A549 (cell line): ENCODE results near the gene MFSD2A. TPM values are rescaled to one million over a fixed set of nuclear protein-coding genes. Genes with fewer than 3 reads are reported as not detected.

Experiments
- ATAC-seq, 2 experiments: fragments of 200-7000 bp in 1 of 2; fragments of >200 bp in 1 of 2; cut with Nextera tagmentation in 1 of 2; cut with Tn5 transposase in 1 of 2; 3 replicates each; pipeline versions ENCODE4 v1.8.0 to v1.9.1; 2018 to 2020; ENCODE audit warnings: mild to moderate bottlenecking in 1 of 2, moderate library complexity in 1 of 2
- CTCF ChIA-PET: fragments of 300-600 bp; sonication (Branson Sonifier 250); formaldehyde crosslinking; extraction: SDS; loops from one replicate; lab custom pipeline; 2021; ENCODE audit warnings: antibody characterized with exemption, inconsistent platforms; lab: Yijun Ruan, JAX
- POLR2A ChIA-PET: fragments of 350-600 bp; formaldehyde crosslinking; extraction: SDS; loops from one replicate; lab custom pipeline; 2021; ENCODE audit warnings: antibody characterized with exemption, inconsistent platforms; lab: Yijun Ruan, JAX
- DNase-seq, 2 experiments: peaks; one replicate each; pipeline versions ENCODE4 v3.0.0 to v3.0.0-alpha.2; 2011 to 2016; ENCODE audit warnings: low read depth in 1 of 2, low spot score in 1 of 2
- FAIRE-seq: peaks from 2 replicates; lab custom pipeline; 2011; peaks lifted over from hg19 to GRCh38; lab: Jason Lieb, UNC
- H3K27ac ChIP-seq, 2 experiments: fragments of >200 bp; sonication (Bioruptor Twin); formaldehyde crosslinking; 3 replicates each; pipeline ENCODE4 v1.5.1; 2016 to 2017
- H3K4me1 ChIP-seq: fragments of >200 bp; sonication (Bioruptor Twin); formaldehyde crosslinking; 3 replicates; pipeline ENCODE4 v1.6.1; 2016
- H3K4me2 ChIP-seq: fragments of >200 bp; sonication (Bioruptor Twin); formaldehyde crosslinking; 3 replicates; pipeline ENCODE4 v1.6.1; 2016
- H3K4me3 ChIP-seq: fragments of >200 bp; sonication (Bioruptor Twin); formaldehyde crosslinking; 3 replicates; pipeline ENCODE4 v1.5.1; 2016
- H3K9me3 ChIP-seq: fragments of >200 bp; sonication (Bioruptor Twin); formaldehyde crosslinking; 3 replicates; pipeline ENCODE4 v1.6.1; 2016
- CBX8 ChIP-seq: fragments of 200-600 bp; sonication (generic); IDR thresholded peaks from 2 replicates; pipeline ENCODE4 v1.6.1; 2016
- CEBPB ChIP-seq, 2 experiments: fragments of >200 bp in 1 of 2; sonication (Bioruptor Twin) in 1 of 2; formaldehyde crosslinking in 1 of 2; IDR thresholded peaks; 2 replicates each; pipeline ENCODE4 v1.6.1; 2012 to 2016
- ESRRA ChIP-seq: fragments of 150-350 bp; IDR thresholded peaks from 2 replicates; pipeline ENCODE4 v1.6.1; 2014; ENCODE audit warnings: mild to moderate bottlenecking, low read length, borderline replicate concordance
- HEYL ChIP-seq: fragments of 250-450 bp; sonication (Bioruptor Pico); IDR thresholded peaks from 2 replicates; pipeline ENCODE4 v1.8.0; 2021; ENCODE audit warnings: mild to moderate bottlenecking, moderate library complexity
- HOXB5 ChIP-seq: fragments of 250-450 bp; sonication (Bioruptor Pico); IDR thresholded peaks from 2 replicates; pipeline ENCODE4 v1.5.0; 2020; ENCODE audit warnings: mild to moderate bottlenecking, moderate library complexity
- KDM1A ChIP-seq: fragments of 200-600 bp; sonication (generic); IDR thresholded peaks from 2 replicates; pipeline ENCODE4 v1.6.1; 2016; ENCODE audit warnings: low read depth, mild to moderate bottlenecking
- MYC ChIP-seq: IDR thresholded peaks from 2 replicates; pipeline ENCODE4 v1.6.1; 2012; ENCODE audit warnings: mild to moderate bottlenecking, inconsistent platforms, low read length, improper control_type of control experiment, borderline replicate concordance
- RAD21 ChIP-seq, 2 experiments: fragments of >200 bp in 1 of 2; sonication (Bioruptor Twin) in 1 of 2; formaldehyde crosslinking in 1 of 2; IDR thresholded peaks in 1 of 2; conservative IDR thresholded peaks in 1 of 2; 2 replicates in 1 of 2; 3 replicates in 1 of 2; pipeline ENCODE4 v1.6.1; 2012 to 2018; ENCODE audit warnings: inconsistent platforms in 1 of 2
- RARB ChIP-seq: fragments of 250-450 bp; sonication (Bioruptor Pico); IDR thresholded peaks from 2 replicates; pipeline ENCODE4 v1.8.0; 2021; ENCODE audit warnings: mild to moderate bottlenecking, moderate library complexity
- RFX5 ChIP-seq: fragments of 450-650 bp; IDR thresholded peaks from 2 replicates; pipeline ENCODE4 v1.7.1; 2014; ENCODE audit warnings: antibody characterized with exemption, mild to moderate bottlenecking, moderate library complexity
- RNF2 ChIP-seq: fragments of 200-600 bp; sonication (generic); IDR thresholded peaks from 2 replicates; pipeline ENCODE4 v1.6.1; 2016; ENCODE audit warnings: low read depth, mild to moderate bottlenecking, antibody characterized with exemption, moderate library complexity, borderline replicate concordance
- TFCP2L1 ChIP-seq: fragments of 250-450 bp; sonication (Bioruptor Pico); IDR thresholded peaks from 2 replicates; pipeline ENCODE4 v1.5.0; 2021; ENCODE audit warnings: mild to moderate bottlenecking
- ZNF302 ChIP-seq: fragments of 250-450 bp; sonication (Bioruptor Pico); IDR thresholded peaks from 2 replicates; pipeline ENCODE4 v1.9.0; 2021; ENCODE audit warnings: inconsistent platforms, mild to moderate bottlenecking, moderate library complexity
- WGBS: methylation state at CpG from one replicate; pipeline ENCODE4 v1.1.6; 2017; ENCODE audit errors: missing lambda C conversion rate; 5-methylcytosine and 5-hydroxymethylcytosine counted together
- polyA plus RNA-seq, 4 experiments: library from polyadenylated mRNA; depleted of rRNA in 3 of 4; stranded (reverse); fragments of >200 nt; fragmentation: RNase III in 1 of 4; extraction: RNeasy Plus Mini Kit Qiagen cat#74134 plus additional on column Dnase treatment in 1 of 4; gene quantifications; 2 replicates in 3 of 4; 3 replicates in 1 of 4; pipeline ENCODE4 v1.2.3, GENCODE V29; 2011 to 2017
- TF ChIP-seq, protein P1 (sequence below): fragments of >200 bp; sonication (Bioruptor Twin); formaldehyde crosslinking; IDR thresholded peaks from 3 replicates; pipeline ENCODE4 v1.6.1; 2016
- TF ChIP-seq, protein P2 (sequence below): fragments of 450-650 bp; IDR thresholded peaks from 2 replicates; pipeline ENCODE4 v1.6.1; 2014; ENCODE audit warnings: antibody characterized with exemption
- TF ChIP-seq, protein P3 (sequence below): fragments of >200 bp; sonication (Bioruptor Twin); formaldehyde crosslinking; IDR thresholded peaks from 3 replicates; pipeline ENCODE4 v1.5.1; 2016
- TF ChIP-seq, protein P4 (sequence below): fragments of 150-350 bp; IDR thresholded peaks from 2 replicates; pipeline ENCODE4 v1.6.1; 2014; ENCODE audit warnings: low read depth, mild to moderate bottlenecking, low read length
- TF ChIP-seq, protein P5 (sequence below): fragments of 250-450 bp; sonication (Bioruptor Pico); IDR thresholded peaks from 2 replicates; pipeline ENCODE4 v1.5.0; 2020; ENCODE audit warnings: low read depth, mild to moderate bottlenecking, moderate library complexity
- TF ChIP-seq, protein P6 (sequence below): fragments of >200 bp; sonication (Bioruptor Twin); formaldehyde crosslinking; IDR thresholded peaks from 2 replicates; pipeline ENCODE4 v1.6.1; 2016

The MFSD2A gene
- polyA plus RNA-seq, 2 of the 4 experiments (the other 2 are of a cell fraction), result 3.0 to 3.1 TPM

DNA sequence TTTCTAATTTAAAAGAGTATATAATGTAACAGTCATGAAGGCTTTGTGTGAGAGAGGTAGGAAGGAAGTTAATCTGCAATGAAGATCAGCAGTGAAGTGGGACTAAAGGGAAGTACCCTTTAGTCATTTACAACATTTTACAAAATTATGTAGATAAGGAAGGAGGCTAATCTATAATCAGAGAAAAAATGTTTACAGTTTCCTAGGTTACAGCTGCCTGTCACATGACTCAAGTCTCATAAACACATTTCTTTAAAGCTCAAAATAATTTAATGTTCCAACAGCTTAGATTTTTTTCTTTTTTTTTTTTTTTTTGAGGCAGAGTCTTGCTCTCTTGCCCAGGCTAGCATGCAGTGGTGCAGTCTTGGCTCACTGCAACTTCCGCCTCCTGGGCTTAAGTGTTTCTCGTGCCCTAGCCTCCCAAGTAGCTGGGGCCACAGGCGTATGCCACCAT is 59.3 kb downstream of the MFSD2A start:
- TF ChIP-seq, protein P1, sequence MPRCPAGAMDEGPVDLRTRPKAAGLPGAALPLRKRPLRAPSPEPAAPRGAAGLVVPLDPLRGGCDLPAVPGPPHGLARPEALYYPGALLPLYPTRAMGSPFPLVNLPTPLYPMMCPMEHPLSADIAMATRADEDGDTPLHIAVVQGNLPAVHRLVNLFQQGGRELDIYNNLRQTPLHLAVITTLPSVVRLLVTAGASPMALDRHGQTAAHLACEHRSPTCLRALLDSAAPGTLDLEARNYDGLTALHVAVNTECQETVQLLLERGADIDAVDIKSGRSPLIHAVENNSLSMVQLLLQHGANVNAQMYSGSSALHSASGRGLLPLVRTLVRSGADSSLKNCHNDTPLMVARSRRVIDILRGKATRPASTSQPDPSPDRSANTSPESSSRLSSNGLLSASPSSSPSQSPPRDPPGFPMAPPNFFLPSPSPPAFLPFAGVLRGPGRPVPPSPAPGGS, result no peak
- TF ChIP-seq, protein P2, sequence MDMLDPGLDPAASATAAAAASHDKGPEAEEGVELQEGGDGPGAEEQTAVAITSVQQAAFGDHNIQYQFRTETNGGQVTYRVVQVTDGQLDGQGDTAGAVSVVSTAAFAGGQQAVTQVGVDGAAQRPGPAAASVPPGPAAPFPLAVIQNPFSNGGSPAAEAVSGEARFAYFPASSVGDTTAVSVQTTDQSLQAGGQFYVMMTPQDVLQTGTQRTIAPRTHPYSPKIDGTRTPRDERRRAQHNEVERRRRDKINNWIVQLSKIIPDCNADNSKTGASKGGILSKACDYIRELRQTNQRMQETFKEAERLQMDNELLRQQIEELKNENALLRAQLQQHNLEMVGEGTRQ, result no peak
- TF ChIP-seq CBX8, result no peak
- TF ChIP-seq CEBPB (IDR thresholded peaks at IDR 0.05), result no peak
- no peak for TF ChIP-seq MYC
- TF ChIP-seq, protein P3, sequence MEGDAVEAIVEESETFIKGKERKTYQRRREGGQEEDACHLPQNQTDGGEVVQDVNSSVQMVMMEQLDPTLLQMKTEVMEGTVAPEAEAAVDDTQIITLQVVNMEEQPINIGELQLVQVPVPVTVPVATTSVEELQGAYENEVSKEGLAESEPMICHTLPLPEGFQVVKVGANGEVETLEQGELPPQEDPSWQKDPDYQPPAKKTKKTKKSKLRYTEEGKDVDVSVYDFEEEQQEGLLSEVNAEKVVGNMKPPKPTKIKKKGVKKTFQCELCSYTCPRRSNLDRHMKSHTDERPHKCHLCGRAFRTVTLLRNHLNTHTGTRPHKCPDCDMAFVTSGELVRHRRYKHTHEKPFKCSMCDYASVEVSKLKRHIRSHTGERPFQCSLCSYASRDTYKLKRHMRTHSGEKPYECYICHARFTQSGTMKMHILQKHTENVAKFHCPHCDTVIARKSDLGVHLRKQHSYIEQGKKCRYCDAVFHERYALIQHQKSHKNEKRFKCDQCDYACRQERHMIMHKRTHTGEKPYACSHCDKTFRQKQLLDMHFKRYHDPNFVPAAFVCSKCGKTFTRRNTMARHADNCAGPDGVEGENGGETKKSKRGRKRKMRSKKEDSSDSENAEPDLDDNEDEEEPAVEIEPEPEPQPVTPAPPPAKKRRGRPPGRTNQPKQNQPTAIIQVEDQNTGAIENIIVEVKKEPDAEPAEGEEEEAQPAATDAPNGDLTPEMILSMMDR, result no peak
- TF ChIP-seq HOXB5 (CRISPR knock-in tag), result no peak
- TF ChIP-seq KDM1A, result no peak
- TF ChIP-seq TFCP2L1 (CRISPR knock-in tag), result no peak
- TF ChIP-seq, protein P4, sequence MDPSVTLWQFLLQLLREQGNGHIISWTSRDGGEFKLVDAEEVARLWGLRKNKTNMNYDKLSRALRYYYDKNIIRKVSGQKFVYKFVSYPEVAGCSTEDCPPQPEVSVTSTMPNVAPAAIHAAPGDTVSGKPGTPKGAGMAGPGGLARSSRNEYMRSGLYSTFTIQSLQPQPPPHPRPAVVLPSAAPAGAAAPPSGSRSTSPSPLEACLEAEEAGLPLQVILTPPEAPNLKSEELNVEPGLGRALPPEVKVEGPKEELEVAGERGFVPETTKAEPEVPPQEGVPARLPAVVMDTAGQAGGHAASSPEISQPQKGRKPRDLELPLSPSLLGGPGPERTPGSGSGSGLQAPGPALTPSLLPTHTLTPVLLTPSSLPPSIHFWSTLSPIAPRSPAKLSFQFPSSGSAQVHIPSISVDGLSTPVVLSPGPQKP, result no peak
- no peak for TF ChIP-seq RARB (CRISPR knock-in tag)
- TF ChIP-seq ESRRA, result no peak
- TF ChIP-seq ZNF302 (CRISPR knock-in tag), result no peak
- no peak for TF ChIP-seq RAD21 (conservative IDR thresholded peaks at IDR 0.05 in 1 of 2, IDR thresholded peaks at IDR 0.05 in 1 of 2)
- TF ChIP-seq RNF2, result no peak
- TF ChIP-seq, protein P5, sequence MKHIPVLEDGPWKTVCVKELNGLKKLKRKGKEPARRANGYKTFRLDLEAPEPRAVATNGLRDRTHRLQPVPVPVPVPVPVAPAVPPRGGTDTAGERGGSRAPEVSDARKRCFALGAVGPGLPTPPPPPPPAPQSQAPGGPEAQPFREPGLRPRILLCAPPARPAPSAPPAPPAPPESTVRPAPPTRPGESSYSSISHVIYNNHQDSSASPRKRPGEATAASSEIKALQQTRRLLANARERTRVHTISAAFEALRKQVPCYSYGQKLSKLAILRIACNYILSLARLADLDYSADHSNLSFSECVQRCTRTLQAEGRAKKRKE (CRISPR knock-in tag), result no peak
- no peak for TF ChIP-seq RFX5
- TF ChIP-seq, protein P6, sequence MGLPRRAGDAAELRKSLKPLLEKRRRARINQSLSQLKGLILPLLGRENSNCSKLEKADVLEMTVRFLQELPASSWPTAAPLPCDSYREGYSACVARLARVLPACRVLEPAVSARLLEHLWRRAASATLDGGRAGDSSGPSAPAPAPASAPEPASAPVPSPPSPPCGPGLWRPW, result no peak
- no peak for TF ChIP-seq HEYL (CRISPR knock-in tag)
- no peak for FAIRE-seq
- H3K9me3 ChIP-seq, result no peaks in the 10 kb centered on the region
- no peak overlapping the region for H3K4me2 ChIP-seq
- DNase-seq, result no peak
- 0 out of 3 replicates have a peak, but pooled peaks cover 7% of the 10 kb centered on the region for H3K4me1 ChIP-seq
- WGBS, result 91% methylated on average over 3 of the region's 3 CpGs
- no peak overlapping the region for H3K27ac ChIP-seq
- no peak overlapping the region for H3K4me3 ChIP-seq
- ChIA-PET CTCF (interaction anchor here (0.6 to 1.6 kb wide), 7 partner anchors 18 to 112 kb away, joined by 3 to 4 read pairs (median 3); no protein-coding TSS in a partner anchor), POLR2A (interaction anchor here (2.0 kb wide), 1 partner anchor 26 kb away, joined by 7 read pairs; the partner anchor contains the start of gene CAP1)
- no peak for ATAC-seq
